HEK293 (cell line): ENCODE measurements around the gene SMPX.

Experiments
- CTCF ChIA-PET: fragments of 350-600 bp; formaldehyde crosslinking; extraction: SDS; loops from one replicate; lab custom pipeline; 2021; ENCODE audit warnings: antibody characterized with exemption; lab: Yijun Ruan, JAX
- POLR2A ChIA-PET: fragments of 300-600 bp; formaldehyde crosslinking; extraction: SDS; loops from one replicate; lab custom pipeline; 2020; ENCODE audit warnings: antibody characterized with exemption, inconsistent platforms; lab: Yijun Ruan, JAX
- H3K27ac ChIP-seq: fragments of 200-500 bp; sonication (Bioruptor generic); 2 replicates; pipeline ENCODE4 v1.5.1; 2014; ENCODE audit warnings: low read depth, low read length, control low read depth, inconsistent platforms; ENCODE audit errors: extremely low read depth
- H3K36me3 ChIP-seq, 2 experiments: fragments of 200-500 bp in 1 of 2; sonication (Bioruptor generic) in 1 of 2; 1 replicate in 1 of 2; 2 replicates in 1 of 2; pipeline ENCODE4 v1.5.1; 2014 to 2017; ENCODE audit warnings: inconsistent platforms in 2 of 2, low read length in 2 of 2; ENCODE audit not compliant: control insufficient read depth in 2 of 2, insufficient read depth in 1 of 2
- H3K4me1 ChIP-seq: fragments of 200-500 bp; sonication (Bioruptor generic); 2 replicates; pipeline ENCODE4 v1.5.1; 2014; ENCODE audit warnings: mild to moderate bottlenecking, low read length, inconsistent platforms; ENCODE audit not compliant: control insufficient read depth, insufficient read depth
- H3K4me3 ChIP-seq: 2 replicates; pipeline ENCODE4 v1.5.1; 2011; ENCODE audit warnings: low read depth, mild to moderate bottlenecking, control low read depth, low read length, moderate library complexity
- H3K9me3 ChIP-seq: fragments of 200-500 bp; sonication (Bioruptor generic); 2 replicates; pipeline ENCODE4 v1.5.1; 2014; ENCODE audit warnings: low read depth, low read length, inconsistent platforms; ENCODE audit not compliant: control insufficient read depth, insufficient read depth
- GLI2 ChIP-seq: fragments of 450-650 bp; formaldehyde crosslinking; IDR thresholded peaks from 2 replicates; pipeline ENCODE4; 2017; ENCODE audit warnings: missing biosample characterization, missing genetic modification characterization, low read depth, borderline replicate concordance
- KLF16 ChIP-seq: fragments of 450-650 bp; formaldehyde crosslinking; IDR thresholded peaks from 2 replicates; pipeline ENCODE4 v1.5.1; 2017; ENCODE audit warnings: missing biosample characterization, missing genetic modification characterization
- KLF9 ChIP-seq: fragments of 450-650 bp; formaldehyde crosslinking; IDR thresholded peaks from 2 replicates; pipeline ENCODE4 v1.5.1; 2016; ENCODE audit warnings: missing biosample characterization, missing genetic modification characterization, low read depth
- OSR2 ChIP-seq: fragments of 450-650 bp; formaldehyde crosslinking; IDR thresholded peaks from 2 replicates; pipeline ENCODE4 v1.5.1; 2016; ENCODE audit warnings: missing biosample characterization, missing genetic modification characterization
- OVOL3 ChIP-seq: fragments of 450-650 bp; formaldehyde crosslinking; IDR thresholded peaks from 2 replicates; pipeline ENCODE4 v1.5.1; 2016; ENCODE audit warnings: missing biosample characterization, missing genetic modification characterization
- PRDM1 ChIP-seq: fragments of 450-650 bp; formaldehyde crosslinking; IDR thresholded peaks from 2 replicates; pipeline ENCODE4; 2016; ENCODE audit warnings: missing biosample characterization, missing genetic modification characterization
- ZBTB21 ChIP-seq: fragments of 450-650 bp; formaldehyde crosslinking; IDR thresholded peaks from 2 replicates; pipeline ENCODE4 v1.5.1; 2017; ENCODE audit warnings: missing biosample characterization, missing genetic modification characterization
- ZBTB44 ChIP-seq: fragments of 450-650 bp; IDR thresholded peaks from 2 replicates; pipeline ENCODE4 v1.5.1; 2018; ENCODE audit warnings: missing biosample characterization, mild to moderate bottlenecking, missing genetic modification characterization
- ZFP3 ChIP-seq: fragments of 450-650 bp; formaldehyde crosslinking; IDR thresholded peaks from 2 replicates; pipeline ENCODE4 v1.5.1; 2016; ENCODE audit warnings: low read depth, missing biosample characterization, missing genetic modification characterization
- ZFP41 ChIP-seq: fragments of 450-650 bp; formaldehyde crosslinking; IDR thresholded peaks from 2 replicates; pipeline ENCODE4 v1.5.1; 2016; ENCODE audit warnings: missing biosample characterization, missing genetic modification characterization, borderline replicate concordance
- ZNF19 ChIP-seq: fragments of 450-650 bp; formaldehyde crosslinking; IDR thresholded peaks from 2 replicates; pipeline ENCODE4; 2016; ENCODE audit warnings: missing biosample characterization, missing genetic modification characterization, low read depth
- ZNF2 ChIP-seq: fragments of 450-650 bp; formaldehyde crosslinking; IDR thresholded peaks from 2 replicates; pipeline ENCODE4 v1.5.1; 2016; ENCODE audit warnings: missing biosample characterization, missing genetic modification characterization
- ZNF23 ChIP-seq: fragments of 450-650 bp; formaldehyde crosslinking; IDR thresholded peaks from 2 replicates; pipeline ENCODE4 v1.5.1; 2016; ENCODE audit warnings: missing biosample characterization, missing genetic modification characterization, borderline replicate concordance
- ZNF302 ChIP-seq: fragments of 450-650 bp; formaldehyde crosslinking; IDR thresholded peaks from 2 replicates; pipeline ENCODE4 v1.5.1; 2016; ENCODE audit warnings: missing biosample characterization, missing genetic modification characterization, low read depth
- ZNF501 ChIP-seq: fragments of 450-650 bp; formaldehyde crosslinking; IDR thresholded peaks from 2 replicates; pipeline ENCODE4 v1.5.1; 2016; ENCODE audit warnings: missing biosample characterization, missing genetic modification characterization
- ZNF600 ChIP-seq: fragments of 450-650 bp; formaldehyde crosslinking; IDR thresholded peaks from 2 replicates; pipeline ENCODE4 v1.5.1; 2016; ENCODE audit warnings: missing biosample characterization, missing genetic modification characterization
- ZNF785 ChIP-seq: fragments of 450-650 bp; formaldehyde crosslinking; IDR thresholded peaks from 2 replicates; pipeline ENCODE4 v1.5.1; 2016; ENCODE audit warnings: missing biosample characterization, missing genetic modification characterization
- ZXDB ChIP-seq: fragments of 450-650 bp; formaldehyde crosslinking; IDR thresholded peaks from 2 replicates; pipeline ENCODE4 v1.5.1; 2016; ENCODE audit warnings: missing biosample characterization, missing genetic modification characterization
- TF ChIP-seq, protein P1 (sequence below): fragments of 450-650 bp; formaldehyde crosslinking; IDR thresholded peaks from 2 replicates; pipeline ENCODE4 v1.5.1; 2017; ENCODE audit warnings: missing biosample characterization, missing genetic modification characterization
- TF ChIP-seq, protein P2 (sequence below): fragments of 450-650 bp; formaldehyde crosslinking; IDR thresholded peaks from 2 replicates; pipeline ENCODE4 v1.5.1; 2016; ENCODE audit warnings: missing biosample characterization, missing genetic modification characterization
- TF ChIP-seq, protein P3 (sequence below): fragments of 450-650 bp; formaldehyde crosslinking; IDR thresholded peaks from 2 replicates; pipeline ENCODE4 v1.5.1; 2017; ENCODE audit warnings: missing biosample characterization, missing genetic modification characterization
- TF ChIP-seq, protein P4 (sequence below): fragments of 450-650 bp; formaldehyde crosslinking; IDR thresholded peaks from 2 replicates; pipeline ENCODE4 v1.5.1; 2016; ENCODE audit warnings: missing biosample characterization, missing genetic modification characterization

The SMPX gene

DNA sequence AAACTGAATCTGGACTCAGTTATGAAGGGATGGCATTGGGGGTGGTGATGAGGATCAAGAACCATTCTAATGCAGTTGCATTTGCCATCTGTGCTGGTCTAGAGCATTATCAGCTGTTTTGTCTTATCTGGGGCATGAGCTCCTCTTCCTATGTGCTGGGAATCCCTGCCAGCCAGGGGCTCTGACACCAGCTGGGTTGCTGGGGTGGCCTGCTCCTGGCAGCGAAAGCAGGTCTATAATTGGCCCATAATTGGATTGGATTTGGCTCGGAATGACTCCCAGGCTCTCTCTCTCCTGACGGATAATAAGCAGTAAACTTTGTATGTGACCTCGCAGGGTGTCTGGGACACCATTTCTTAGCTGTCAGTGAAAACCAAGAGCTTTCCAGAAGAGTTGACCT, 34.1 kb downstream of the SMPX start:
- no peaks in the 10 kb centered on the region for H3K9me3 ChIP-seq
- H3K4me3 ChIP-seq: no peak overlapping the region
- H3K27ac ChIP-seq: no peak overlapping the region
- ChIA-PET POLR2A (no interaction called here), CTCF (interaction anchor here (0.6 to 3.4 kb wide), 6 partner anchors 13 to 394 kb away, joined by 3 to 17 read pairs (median 4); no protein-coding TSS in a partner anchor)
- no peaks in the 10 kb centered on the region for H3K4me1 ChIP-seq
- TF ChIP-seq, protein P1, sequence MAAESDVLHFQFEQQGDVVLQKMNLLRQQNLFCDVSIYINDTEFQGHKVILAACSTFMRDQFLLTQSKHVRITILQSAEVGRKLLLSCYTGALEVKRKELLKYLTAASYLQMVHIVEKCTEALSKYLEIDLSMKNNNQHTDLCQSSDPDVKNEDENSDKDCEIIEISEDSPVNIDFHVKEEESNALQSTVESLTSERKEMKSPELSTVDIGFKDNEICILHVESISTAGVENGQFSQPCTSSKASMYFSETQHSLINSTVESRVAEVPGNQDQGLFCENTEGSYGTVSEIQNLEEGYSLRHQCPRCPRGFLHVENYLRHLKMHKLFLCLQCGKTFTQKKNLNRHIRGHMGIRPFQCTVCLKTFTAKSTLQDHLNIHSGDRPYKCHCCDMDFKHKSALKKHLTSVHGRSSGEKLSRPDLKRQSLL: no peak
- TF ChIP-seq ZBTB44 (tag by site-specific recombination): no peak
- TF ChIP-seq, protein P2, sequence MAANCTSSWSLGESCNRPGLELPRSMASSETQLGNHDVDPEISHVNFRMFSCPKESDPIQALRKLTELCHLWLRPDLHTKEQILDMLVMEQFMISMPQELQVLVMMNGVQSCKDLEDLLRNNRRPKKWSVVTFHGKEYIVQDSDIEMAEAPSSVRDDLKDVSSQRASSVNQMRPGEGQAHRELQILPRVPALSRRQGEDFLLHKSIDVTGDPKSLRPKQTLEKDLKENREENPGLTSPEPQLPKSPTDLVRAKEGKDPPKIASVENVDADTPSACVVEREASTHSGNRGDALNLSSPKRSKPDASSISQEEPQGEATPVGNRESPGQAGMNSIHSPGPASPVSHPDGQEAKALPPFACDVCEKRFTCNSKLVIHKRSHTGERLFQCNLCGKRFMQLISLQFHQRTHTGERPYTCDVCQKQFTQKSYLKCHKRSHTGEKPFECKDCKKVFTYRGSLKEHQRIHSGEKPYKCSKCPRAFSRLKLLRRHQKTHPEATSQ (tag by site-specific recombination): no peak
- no peaks in the 10 kb centered on the region for H3K36me3 ChIP-seq

- H3K4me3 ChIP-seq: no peak overlapping the region
- no peaks in the 10 kb centered on the region for H3K36me3 ChIP-seq
- ChIA-PET POLR2A (no interaction called here), CTCF (interaction anchor here (0.6 to 3.4 kb wide), 10 partner anchors 13 to 1195 kb away, joined by 3 to 17 read pairs (median 4); no protein-coding TSS in a partner anchor)
- no peak for TF ChIP-seq ZXDB
- TF ChIP-seq OSR2 (tag by site-specific recombination): no peak
- TF ChIP-seq ZFP3 (tag by site-specific recombination): no peak
- TF ChIP-seq, protein P3, sequence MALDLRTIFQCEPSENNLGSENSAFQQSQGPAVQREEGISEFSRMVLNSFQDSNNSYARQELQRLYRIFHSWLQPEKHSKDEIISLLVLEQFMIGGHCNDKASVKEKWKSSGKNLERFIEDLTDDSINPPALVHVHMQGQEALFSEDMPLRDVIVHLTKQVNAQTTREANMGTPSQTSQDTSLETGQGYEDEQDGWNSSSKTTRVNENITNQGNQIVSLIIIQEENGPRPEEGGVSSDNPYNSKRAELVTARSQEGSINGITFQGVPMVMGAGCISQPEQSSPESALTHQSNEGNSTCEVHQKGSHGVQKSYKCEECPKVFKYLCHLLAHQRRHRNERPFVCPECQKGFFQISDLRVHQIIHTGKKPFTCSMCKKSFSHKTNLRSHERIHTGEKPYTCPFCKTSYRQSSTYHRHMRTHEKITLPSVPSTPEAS: no peak
- TF ChIP-seq KLF16 (tag by site-specific recombination): no peak
- no peak for TF ChIP-seq OVOL3 (tag by site-specific recombination)
- TF ChIP-seq, protein P4, sequence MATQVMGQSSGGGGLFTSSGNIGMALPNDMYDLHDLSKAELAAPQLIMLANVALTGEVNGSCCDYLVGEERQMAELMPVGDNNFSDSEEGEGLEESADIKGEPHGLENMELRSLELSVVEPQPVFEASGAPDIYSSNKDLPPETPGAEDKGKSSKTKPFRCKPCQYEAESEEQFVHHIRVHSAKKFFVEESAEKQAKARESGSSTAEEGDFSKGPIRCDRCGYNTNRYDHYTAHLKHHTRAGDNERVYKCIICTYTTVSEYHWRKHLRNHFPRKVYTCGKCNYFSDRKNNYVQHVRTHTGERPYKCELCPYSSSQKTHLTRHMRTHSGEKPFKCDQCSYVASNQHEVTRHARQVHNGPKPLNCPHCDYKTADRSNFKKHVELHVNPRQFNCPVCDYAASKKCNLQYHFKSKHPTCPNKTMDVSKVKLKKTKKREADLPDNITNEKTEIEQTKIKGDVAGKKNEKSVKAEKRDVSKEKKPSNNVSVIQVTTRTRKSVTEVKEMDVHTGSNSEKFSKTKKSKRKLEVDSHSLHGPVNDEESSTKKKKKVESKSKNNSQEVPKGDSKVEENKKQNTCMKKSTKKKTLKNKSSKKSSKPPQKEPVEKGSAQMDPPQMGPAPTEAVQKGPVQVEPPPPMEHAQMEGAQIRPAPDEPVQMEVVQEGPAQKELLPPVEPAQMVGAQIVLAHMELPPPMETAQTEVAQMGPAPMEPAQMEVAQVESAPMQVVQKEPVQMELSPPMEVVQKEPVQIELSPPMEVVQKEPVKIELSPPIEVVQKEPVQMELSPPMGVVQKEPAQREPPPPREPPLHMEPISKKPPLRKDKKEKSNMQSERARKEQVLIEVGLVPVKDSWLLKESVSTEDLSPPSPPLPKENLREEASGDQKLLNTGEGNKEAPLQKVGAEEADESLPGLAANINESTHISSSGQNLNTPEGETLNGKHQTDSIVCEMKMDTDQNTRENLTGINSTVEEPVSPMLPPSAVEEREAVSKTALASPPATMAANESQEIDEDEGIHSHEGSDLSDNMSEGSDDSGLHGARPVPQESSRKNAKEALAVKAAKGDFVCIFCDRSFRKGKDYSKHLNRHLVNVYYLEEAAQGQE: peak; percentile 89
- TF ChIP-seq ZBTB21: no peak
- H3K4me1 ChIP-seq: no peaks in the 10 kb centered on the region
- no peaks in the 10 kb centered on the region for H3K9me3 ChIP-seq
- H3K27ac ChIP-seq: no peak overlapping the region
These were observed 34.8 kb downstream of the SMPX start for GRCh38 chrX:21723084-21723483.

DNA sequence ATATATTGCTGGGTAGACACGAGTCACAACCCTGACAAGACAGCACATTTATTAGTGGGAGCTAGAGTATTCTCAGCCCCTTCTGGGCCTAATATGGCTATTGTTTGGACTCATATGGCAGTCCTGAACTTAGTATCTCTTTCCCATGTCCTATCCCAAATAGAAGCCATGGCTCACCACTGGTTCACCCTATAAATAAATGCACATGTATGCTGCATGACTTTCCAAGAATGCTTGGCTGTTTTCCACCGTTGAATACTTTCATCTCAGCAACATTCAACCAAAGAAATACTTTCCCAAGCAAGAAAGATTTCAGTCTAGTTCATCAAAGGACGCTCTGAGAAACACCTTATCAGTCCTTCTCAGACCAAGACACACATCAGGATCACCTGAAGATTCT, 36.7 kb downstream of the SMPX start:
- Histone ChIP-seq H3K36me3 (no peaks in the 10 kb centered on the region), H3K4me3 (no peak overlapping the region), H3K27ac (no peak overlapping the region), H3K4me1 (no peaks in the 10 kb centered on the region), H3K9me3 (no peaks in the 10 kb centered on the region)
- ChIA-PET POLR2A (no interaction called here), CTCF (no interaction called here)
- TF ChIP-seq ZNF19 (tag by site-specific recombination) (no peak), ZFP41 (tag by site-specific recombination) (no peak), ZNF302 (tag by site-specific recombination) (no peak), ZNF600 (no peak), ZNF501 (tag by site-specific recombination) (no peak), ZNF23 (tag by site-specific recombination) (no peak), PRDM1 (no peak), KLF9 (tag by site-specific recombination) (no peak), ZNF785 (tag by site-specific recombination) (no peak), GLI2 (tag by site-specific recombination) (no peak), ZNF2 (tag by site-specific recombination) (no peak)
